H1 (cell line): ENCODE results near the gene SPAG4. TPM values are rescaled to one million over a fixed set of nuclear protein-coding genes. Genes with fewer than 3 reads are reported as not detected.
A peak's percentile ranks its signal among the peaks of the same experiment; 100 is the strongest.

Experiments
- CTCF ChIA-PET: fragments of 300-600 bp; sonication (Branson Sonifier 250); formaldehyde crosslinking; loops from one replicate; lab custom pipeline; 2021; ENCODE audit not compliant: partially characterized antibody; lab: Charles Lee
- POLR2A ChIA-PET: fragments of 300-600 bp; sonication (Branson Sonifier 250); formaldehyde crosslinking; loops from one replicate; lab custom pipeline; 2021; ENCODE audit warnings: inconsistent platforms; ENCODE audit not compliant: partially characterized antibody; lab: Charles Lee
- DNase-seq, 2 experiments: peaks; one replicate each; pipeline versions ENCODE4 v3.0.0 to v3.0.0-alpha.2; 2010 to 2022; ENCODE audit warnings: low spot score in 2 of 2, low read depth in 1 of 2, mixed read lengths in 1 of 2
- FAIRE-seq: peaks from 2 replicates; lab custom pipeline; 2011; peaks lifted over from hg19 to GRCh38; lab: Jason Lieb, UNC
- H2AFZ ChIP-seq: 2 replicates; pipeline ENCODE4 v1.8.1; 2012; ENCODE audit warnings: low read length, inconsistent platforms
- H2AK5ac ChIP-seq: 2 replicates; pipeline ENCODE4 v1.6.1; 2013; ENCODE audit warnings: low read depth, low read length
- H2BK120ac ChIP-seq: replicated peaks from 2 replicates; pipeline ENCODE3; 2013; ENCODE audit warnings: low read depth, low read length, inconsistent platforms
- H2BK12ac ChIP-seq: 2 replicates; pipeline ENCODE4 v1.6.1; 2013; ENCODE audit warnings: low read depth, low read length
- H2BK15ac ChIP-seq: 2 replicates; pipeline ENCODE4 v1.6.1; 2013; ENCODE audit warnings: low read length
- H2BK20ac ChIP-seq: 2 replicates; pipeline ENCODE4 v1.6.1; 2013; ENCODE audit warnings: low read length
- H2BK5ac ChIP-seq: 2 replicates; pipeline ENCODE4 v1.6.1; 2013; ENCODE audit warnings: low read depth, low read length
- H3K14ac ChIP-seq: 2 replicates; pipeline ENCODE4 v1.6.1; 2013; ENCODE audit warnings: inconsistent platforms; ENCODE audit not compliant: insufficient read length
- H3K18ac ChIP-seq: 2 replicates; pipeline ENCODE4 v1.6.1; 2013; ENCODE audit warnings: low read length; ENCODE audit errors: extremely low read depth
- H3K23ac ChIP-seq: 2 replicates; pipeline ENCODE4 v1.6.1; 2013; ENCODE audit warnings: inconsistent platforms; ENCODE audit not compliant: insufficient read length
- H3K23me2 ChIP-seq: 2 replicates; pipeline ENCODE4 v1.6.1; 2013; ENCODE audit warnings: low read depth, low read length
- H3K27ac ChIP-seq: 2 replicates; pipeline ENCODE4 v1.6.1; 2011; ENCODE audit warnings: low read depth, low read length, inconsistent platforms
- H3K27me3 ChIP-seq, 4 experiments: replicated peaks in 1 of 4; 1 replicate in 1 of 4; 2 replicates in 3 of 4; pipeline versions ENCODE4 v1.6.1 to v1.8.1; 2011 to 2013; ENCODE audit warnings: low read length in 3 of 4, mild to moderate bottlenecking in 3 of 4, inconsistent platforms in 2 of 4, mixed read lengths in 2 of 4, moderate library complexity in 1 of 4; ENCODE audit not compliant: control insufficient read depth in 3 of 4, insufficient read depth in 3 of 4; ENCODE audit errors: extremely low read depth in 1 of 4
- H3K36me3 ChIP-seq, 4 experiments: 2 replicates each; pipeline versions ENCODE4 v1.6.1 to v1.8.1; 2011 to 2013; ENCODE audit warnings: mild to moderate bottlenecking in 4 of 4, low read length in 3 of 4, moderate library complexity in 2 of 4, control low read depth in 1 of 4, inconsistent platforms in 1 of 4; ENCODE audit not compliant: insufficient read depth in 4 of 4, control insufficient read depth in 2 of 4
- H3K4ac ChIP-seq: replicated peaks from 2 replicates; pipeline ENCODE3; 2013; ENCODE audit warnings: low read length, low read depth, mixed read lengths, inconsistent platforms; ENCODE audit not compliant: insufficient read length
- H3K4me1 ChIP-seq, 4 experiments: replicated peaks in 1 of 4; 1 replicate in 1 of 4; 2 replicates in 3 of 4; pipeline versions ENCODE4 v1.6.1 to v1.8.1; 2011 to 2013; ENCODE audit warnings: low read length in 3 of 4, inconsistent platforms in 2 of 4, mixed read lengths in 1 of 4; ENCODE audit not compliant: insufficient read depth in 4 of 4, control insufficient read depth in 3 of 4
- H3K4me2 ChIP-seq, 2 experiments: 2 replicates each; pipeline versions ENCODE4 v1.6.1 to v1.8.1; 2011 to 2013; ENCODE audit warnings: low read depth in 2 of 2, low read length in 2 of 2, control low read depth in 1 of 2, inconsistent platforms in 1 of 2, mild to moderate bottlenecking in 1 of 2; ENCODE audit not compliant: insufficient read depth in 1 of 2
- H3K4me3 ChIP-seq, 4 experiments: fragments of 200-600, 300-600 bp in 1 of 4; sonication (generic), shearing (Covaris generic), sonication (Bioruptor Twin) in 1 of 4; 2 replicates each; pipeline versions ENCODE4 v1.5.1 to v1.8.1; 2011 to 2016; ENCODE audit warnings: low read length in 4 of 4, low read depth in 3 of 4, control low read depth in 2 of 4, inconsistent platforms in 2 of 4, mild to moderate bottlenecking in 2 of 4, mixed read lengths in 1 of 4, moderate library complexity in 1 of 4; ENCODE audit not compliant: insufficient read depth in 2 of 4; ENCODE audit errors: extremely low read depth in 1 of 4
- H3K56ac ChIP-seq: replicated peaks from 2 replicates; pipeline ENCODE3; 2013; ENCODE audit warnings: low read depth, mild to moderate bottlenecking, mixed read lengths, low read length, inconsistent platforms; ENCODE audit not compliant: insufficient read length
- H3K79me1 ChIP-seq: 2 replicates; pipeline ENCODE4 v1.6.1; 2013; ENCODE audit warnings: low read depth, low read length, control low read depth
- H3K79me2 ChIP-seq, 2 experiments: 2 replicates each; pipeline versions ENCODE4 v1.6.1 to v1.8.1; 2012 to 2013; ENCODE audit warnings: low read length in 2 of 2, mild to moderate bottlenecking in 2 of 2, inconsistent platforms in 1 of 2; ENCODE audit not compliant: insufficient read depth in 2 of 2, control insufficient read depth in 1 of 2
- H3K9ac ChIP-seq, 4 experiments: replicated peaks in 1 of 4; 1 replicate in 1 of 4; 2 replicates in 3 of 4; pipeline versions ENCODE4 v1.6.1 to v1.8.1; 2011 to 2013; ENCODE audit warnings: low read depth in 3 of 4, low read length in 3 of 4, control low read depth in 2 of 4, mild to moderate bottlenecking in 2 of 4, moderate library complexity in 2 of 4, inconsistent platforms in 1 of 4; ENCODE audit errors: extremely low read depth in 1 of 4
- H3K9me3 ChIP-seq, 2 experiments: 2 replicates each; pipeline versions ENCODE4 v1.6.1 to v1.8.1; 2012 to 2013; ENCODE audit warnings: mild to moderate bottlenecking in 2 of 2, moderate library complexity in 2 of 2, control low read depth in 1 of 2, inconsistent platforms in 1 of 2, low read depth in 1 of 2, low read length in 1 of 2, mixed read lengths in 1 of 2; ENCODE audit not compliant: insufficient read depth in 2 of 2
- H4K20me1 ChIP-seq, 2 experiments: replicated peaks in 1 of 2; 2 replicates each; pipeline versions ENCODE3 to v1.8.1; 2011 to 2013; ENCODE audit warnings: inconsistent platforms in 2 of 2, low read length in 2 of 2, mild to moderate bottlenecking in 1 of 2; ENCODE audit not compliant: insufficient read depth in 2 of 2, control insufficient read depth in 1 of 2
- H4K5ac ChIP-seq: 2 replicates; pipeline ENCODE4 v1.6.1; 2013; ENCODE audit warnings: low read length, low read depth, mixed read lengths, inconsistent platforms; ENCODE audit not compliant: insufficient read length
- H4K8ac ChIP-seq: 2 replicates; pipeline ENCODE4 v1.8.0; 2013; ENCODE audit warnings: mild to moderate bottlenecking, moderate library complexity, low read length, inconsistent platforms; ENCODE audit not compliant: insufficient read depth; ENCODE audit errors: extremely low read depth
- H4K91ac ChIP-seq: replicated peaks from 2 replicates; pipeline ENCODE3; 2013; ENCODE audit warnings: low read length, mixed read lengths, inconsistent platforms; ENCODE audit not compliant: insufficient read length
- ATF3 ChIP-seq: IDR thresholded peaks from 2 replicates; pipeline ENCODE4 v1.6.1; 2011; ENCODE audit warnings: low read depth, mild to moderate bottlenecking, low read length; ENCODE audit not compliant: insufficient read depth
- JUN ChIP-seq: IDR thresholded peaks from 2 replicates; pipeline ENCODE4 v1.6.1; 2011; ENCODE audit warnings: low read depth, mild to moderate bottlenecking, improper control_type of control experiment, low read length
- POLR2AphosphoS5 ChIP-seq: IDR thresholded peaks from 2 replicates; pipeline ENCODE4 v1.6.1; 2011; ENCODE audit warnings: low read depth, low read length
- WGBS, 2 experiments: shearing (Covaris generic) in 1 of 2; methylation state at CpG; one replicate each; pipeline versions ENCODE4 v1.1.6 to v1.1.7; 2013 to 2015; ENCODE audit warnings: low lambda C conversion rate in 2 of 2, mixed read lengths in 2 of 2, inconsistent platforms in 1 of 2, low coverage in 1 of 2, missing lambda C conversion rate in 1 of 2; ENCODE audit not compliant: insufficient replicate concordance in 2 of 2, insufficient coverage in 1 of 2, insufficient read length in 1 of 2; ENCODE audit errors: extremely low coverage in 1 of 2, missing lambda C conversion rate in 1 of 2; 5-methylcytosine and 5-hydroxymethylcytosine counted together
- polyA plus RNA-seq, 7 experiments: library from polyadenylated mRNA; depleted of rRNA in 3 of 7; stranded (reverse) in 5 of 7; unstranded in 2 of 7; fragments of >200 nt in 5 of 7; fragments of 200-250 nt in 2 of 7; gene quantifications; 1 replicate in 5 of 7; 2 replicates in 1 of 7; 4 replicates in 1 of 7; pipeline versions ENCODE4 v1.2.1 to v1.2.3, GENCODE V29; 2011 to 2013; ENCODE audit warnings: missing spikeins in 2 of 7, mixed read lengths in 2 of 7
- total RNA-seq: library from RNA; stranded (reverse); fragmentation: NEBNext Ultra II Directional; extraction: Animal tissue kit (Norgen Biotek cat#: 25700); gene quantifications from 2 replicates; pipeline ENCODE4 v1.2.1, GENCODE V29; 2021

SPAG4 gene
- total and polyA plus RNA-seq, 2 of the 8 experiments (the other 6 are each of a cell fraction or from before 2014, with no cell fraction given): 2.4 to 6.0 TPM

GRCh38 chr20:35652641-35653429 lies 37.2 kb downstream of the SPAG4 start:
- Histone ChIP-seq H3K4me1 (peaks cover 0 to 2% (median 0%) of the 10 kb centered on the region in 4 experiments; a peak in 1 of 7 replicates), H3K4me2 (no peak overlapping the region), H3K4ac (no peak overlapping the region), H2BK20ac (no peak overlapping the region), H3K79me1 (peaks cover 14% of the 10 kb centered on the region), H2AK5ac (no peak overlapping the region), H2BK12ac (no peak overlapping the region), H3K27me3 (no peaks in the 10 kb centered on the region), H4K5ac (no peak overlapping the region), H4K20me1 (peaks cover 28 to 38% of the 10 kb centered on the region in 2 experiments), H3K23me2 (no peaks in the 10 kb centered on the region), H2BK120ac (no peak overlapping the region), H4K91ac (no peak overlapping the region), H4K8ac (no peak overlapping the region), H2BK5ac (no peak overlapping the region), H3K79me2 (peaks cover 42 to 100% of the 10 kb centered on the region in 2 experiments), H3K4me3 (no peak overlapping the region), H3K23ac (no peak overlapping the region), H3K36me3 (peaks cover 10 to 53% (median 25%) of the 10 kb centered on the region in 4 experiments; a peak in 7 of 8 replicates), H2BK15ac (no peak overlapping the region), H3K9me3 (no peaks in the 10 kb centered on the region), H3K27ac (no peak overlapping the region), H2AFZ (no peak overlapping the region), H3K14ac (no peak overlapping the region), H3K56ac (no peak overlapping the region), H3K18ac (no peak overlapping the region), H3K9ac (no peak overlapping the region)
- FAIRE-seq: no peak
- TF ChIP-seq ATF3 (no peak), POLR2AphosphoS5 (peak; percentile 35; the same call in 1 of the 2 replicates), JUN (no peak)
- CTCF ChIA-PET: interaction anchor here (0.9 to 1.3 kb wide), 2 partner anchors 9 to 48 kb away, joined by 3 to 5 read pairs; no protein-coding TSS in a partner anchor
- POLR2A ChIA-PET: interaction anchor here (0.8 to 4.4 kb wide), 10 partner anchors 8 to 133 kb away, joined by 3 to 43 read pairs (median 4); partner anchors contain the start of genes CPNE1 and RBM12
- WGBS, 2 experiments: 93% methylated on average over 13 of the region's 13 CpGs; no CpG with 5 or more reads in 1 of the 2 experiments
- DNase-seq: peak in 1 of 2 experiments; percentile 51
